Ascending aorta (tissue), 2 donors: ENCODE results near the gene TRIM9. TPM values are rescaled to one million over a fixed set of nuclear protein-coding genes. Genes with fewer than 3 reads are reported as not detected.

Experiments used
- DNase-seq, 2 donors: peaks; one replicate each; pipeline ENCODE4 v3.0.0-alpha.2; 2019; ENCODE audit warnings: low spot score in 2 of 2
- H3K27ac ChIP-seq, 2 donors: fragments of 200-600 bp; sonication (generic); one replicate each; pipeline ENCODE4 v1.5.1; 2016 to 2017; ENCODE audit warnings: mild to moderate bottlenecking in 1 of 2
- H3K27me3 ChIP-seq: fragments of 200-600 bp; sonication (generic); one replicate; pipeline ENCODE4 v1.5.1; 2017
- H3K36me3 ChIP-seq, 2 donors: fragments of 200-600 bp; sonication (generic); one replicate each; pipeline ENCODE4 v1.5.1; 2016
- H3K4me1 ChIP-seq, 2 donors: fragments of 200-600 bp; sonication (generic); one replicate each; pipeline ENCODE4 v1.5.1; 2016 to 2017; ENCODE audit warnings: mild to moderate bottlenecking in 1 of 2
- H3K4me3 ChIP-seq, 2 donors: fragments of 200-600 bp; sonication (generic); one replicate each; pipeline ENCODE4 v1.5.1; 2016 to 2017; ENCODE audit warnings: mild to moderate bottlenecking in 1 of 2
- H3K9me3 ChIP-seq, 2 donors: fragments of 200-600 bp; sonication (generic); one replicate each; pipeline ENCODE4 v1.5.1; 2016
- intact Hi-C: fragments of 100-400 bp; cut with DNase I; formaldehyde crosslinking; loops from one replicate; pipeline ENCODE4 v1.15.1; 2023
- total RNA-seq: library from RNA; depleted of rRNA; stranded (reverse); fragments of >200 nt; gene quantifications from one replicate; pipeline ENCODE4 v1.1.0, GENCODE V29; 2016
- TF ChIP-seq, protein P1 (sequence below), 3 experiments: fragments of 200-600 bp in 2 of 3; fragments of 450-650 bp in 1 of 3; sonication (generic) in 2 of 3; IDR thresholded peaks; one replicate each; pipeline ENCODE4 v1.5.1; 2016 to 2019; ENCODE audit warnings: antibody characterized with exemption in 3 of 3, mild to moderate bottlenecking in 1 of 3, moderate library complexity in 1 of 3

Gene TRIM9
- total RNA-seq, 1 donor from 2014 or later, result 4.2 TPM

DNA sequence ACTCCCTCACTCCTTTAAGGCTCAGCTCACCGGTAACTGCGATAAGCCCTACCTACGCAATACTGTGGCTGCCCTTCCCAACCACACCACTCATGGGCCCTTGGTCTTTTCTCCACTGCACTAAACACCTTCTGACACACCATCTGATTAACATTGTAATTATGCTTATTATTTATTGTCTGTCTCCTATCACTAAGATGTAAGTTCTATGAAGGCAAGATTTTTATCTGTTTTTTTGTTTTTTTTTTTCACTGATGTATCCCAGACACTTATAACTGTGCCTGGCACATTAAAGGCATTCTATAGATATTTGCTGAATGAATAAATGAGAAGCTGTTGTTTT, 116.4 kb downstream of the TRIM9 start:
- DNase-seq, result no peak
- no peaks in the 10 kb centered on the region for H3K4me1 ChIP-seq
- no peaks in the 10 kb centered on the region for H3K27me3 ChIP-seq
- H3K27ac ChIP-seq, result no peak overlapping the region
- intact Hi-C loops, result no loop called here
- TF ChIP-seq, protein P1, sequence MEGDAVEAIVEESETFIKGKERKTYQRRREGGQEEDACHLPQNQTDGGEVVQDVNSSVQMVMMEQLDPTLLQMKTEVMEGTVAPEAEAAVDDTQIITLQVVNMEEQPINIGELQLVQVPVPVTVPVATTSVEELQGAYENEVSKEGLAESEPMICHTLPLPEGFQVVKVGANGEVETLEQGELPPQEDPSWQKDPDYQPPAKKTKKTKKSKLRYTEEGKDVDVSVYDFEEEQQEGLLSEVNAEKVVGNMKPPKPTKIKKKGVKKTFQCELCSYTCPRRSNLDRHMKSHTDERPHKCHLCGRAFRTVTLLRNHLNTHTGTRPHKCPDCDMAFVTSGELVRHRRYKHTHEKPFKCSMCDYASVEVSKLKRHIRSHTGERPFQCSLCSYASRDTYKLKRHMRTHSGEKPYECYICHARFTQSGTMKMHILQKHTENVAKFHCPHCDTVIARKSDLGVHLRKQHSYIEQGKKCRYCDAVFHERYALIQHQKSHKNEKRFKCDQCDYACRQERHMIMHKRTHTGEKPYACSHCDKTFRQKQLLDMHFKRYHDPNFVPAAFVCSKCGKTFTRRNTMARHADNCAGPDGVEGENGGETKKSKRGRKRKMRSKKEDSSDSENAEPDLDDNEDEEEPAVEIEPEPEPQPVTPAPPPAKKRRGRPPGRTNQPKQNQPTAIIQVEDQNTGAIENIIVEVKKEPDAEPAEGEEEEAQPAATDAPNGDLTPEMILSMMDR (IDR thresholded peaks at IDR 0.05), result no peak
- no peaks in the 10 kb centered on the region for H3K9me3 ChIP-seq
- H3K4me3 ChIP-seq, result no peak overlapping the region
- no peaks in the 10 kb centered on the region for H3K36me3 ChIP-seq

DNA sequence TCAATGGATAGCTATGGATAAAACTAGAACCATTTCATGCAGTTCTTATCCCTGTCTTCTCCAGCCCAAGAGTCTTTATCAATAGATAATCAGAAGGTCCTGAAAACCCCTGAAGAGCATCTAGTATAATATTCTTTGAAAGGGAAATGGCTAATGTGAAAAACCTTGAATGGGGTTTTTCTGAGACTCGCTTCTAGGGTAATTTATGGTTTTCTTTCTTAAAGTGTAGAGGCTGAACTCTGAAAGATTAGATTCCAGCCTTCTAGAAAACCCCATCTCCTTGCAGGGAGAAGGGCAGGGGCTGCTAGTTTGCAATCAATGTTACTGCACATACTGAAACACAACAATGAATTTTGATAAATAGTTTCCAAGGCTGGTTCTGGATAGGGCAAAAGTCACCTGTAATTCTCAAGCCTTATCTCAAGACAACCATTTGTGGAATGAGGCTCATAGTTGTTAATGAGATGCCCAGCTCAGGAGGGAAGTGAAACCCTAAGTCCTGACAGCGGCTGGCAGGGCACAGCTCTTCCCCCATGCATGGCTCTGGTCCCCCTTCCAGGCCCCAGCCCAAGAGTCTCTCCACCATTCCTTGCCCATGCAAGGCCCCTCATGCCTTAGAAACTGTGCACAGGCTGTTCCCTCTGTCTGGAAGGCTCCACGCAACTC, 116.9 kb downstream of the TRIM9 start:
- Histone ChIP-seq H3K4me1 (no peaks in the 10 kb centered on the region), H3K9me3 (no peaks in the 10 kb centered on the region), H3K27ac (no peak overlapping the region), H3K4me3 (no peak overlapping the region), H3K36me3 (no peaks in the 10 kb centered on the region), H3K27me3 (no peaks in the 10 kb centered on the region)
- TF ChIP-seq, protein P1 (IDR thresholded peaks at IDR 0.05), result no peak
- no peak for DNase-seq
- intact Hi-C loops, result no loop called here

DNA sequence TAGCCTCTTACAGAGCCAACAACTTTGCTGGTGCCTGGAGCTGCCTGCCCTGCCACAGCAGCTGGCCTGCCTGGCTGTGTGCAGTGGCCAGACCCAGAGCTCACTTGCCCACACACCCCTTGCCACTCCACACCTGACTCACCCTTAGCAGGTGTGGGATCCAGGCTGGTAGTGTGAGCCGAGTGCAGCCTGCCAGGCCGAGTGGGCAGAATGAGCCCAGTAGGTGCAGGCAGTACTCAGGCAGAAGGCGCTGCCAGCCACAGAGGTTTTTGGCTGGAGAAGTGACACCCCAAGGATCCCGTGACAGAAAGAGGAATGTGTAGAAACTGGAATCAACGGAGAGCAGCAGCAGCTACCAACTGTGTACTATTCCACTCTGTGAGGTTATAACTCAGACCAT, 120.8 kb downstream of the TRIM9 start:
- H3K36me3 ChIP-seq, result no peaks in the 10 kb centered on the region
- no peaks in the 10 kb centered on the region for H3K27me3 ChIP-seq
- H3K27ac ChIP-seq, result no peak overlapping the region
- H3K4me1 ChIP-seq, result no peaks in the 10 kb centered on the region
- no peak for DNase-seq
- no peak overlapping the region for H3K4me3 ChIP-seq
- H3K9me3 ChIP-seq, result no peaks in the 10 kb centered on the region
- TF ChIP-seq, protein P1 (IDR thresholded peaks at IDR 0.05), result no peak
- intact Hi-C loops, result no loop called here

DNA sequence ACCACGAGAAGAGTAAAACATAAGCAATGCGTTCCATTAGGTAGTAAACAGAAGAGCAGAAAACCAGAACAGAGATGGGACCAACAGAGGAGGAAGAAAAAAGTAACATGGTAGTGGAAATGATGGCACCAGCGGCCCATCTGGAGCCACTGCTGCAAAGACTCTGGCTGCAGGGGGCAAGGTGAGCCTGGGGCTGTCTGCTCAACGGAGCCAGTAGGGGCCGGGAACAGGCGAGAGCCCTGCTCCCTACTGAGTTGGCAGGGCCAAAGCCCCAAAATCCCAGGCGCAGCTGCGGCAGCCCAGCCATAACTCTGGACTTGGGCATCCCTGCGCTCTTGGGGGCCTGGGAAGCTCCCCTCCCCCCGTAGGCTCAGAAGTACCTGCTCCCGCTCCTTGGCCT, 122.2 kb downstream of the TRIM9 start:
- intact Hi-C loops, result no loop called here
- TF ChIP-seq, protein P1 (IDR thresholded peaks at IDR 0.05), result no peak
- no peaks in the 10 kb centered on the region for H3K4me1 ChIP-seq
- no peaks in the 10 kb centered on the region for H3K36me3 ChIP-seq
- H3K4me3 ChIP-seq, result no peak overlapping the region
- no peaks in the 10 kb centered on the region for H3K9me3 ChIP-seq
- H3K27me3 ChIP-seq, result no peaks in the 10 kb centered on the region
- H3K27ac ChIP-seq, result no peak overlapping the region
- DNase-seq, result no peak

DNA sequence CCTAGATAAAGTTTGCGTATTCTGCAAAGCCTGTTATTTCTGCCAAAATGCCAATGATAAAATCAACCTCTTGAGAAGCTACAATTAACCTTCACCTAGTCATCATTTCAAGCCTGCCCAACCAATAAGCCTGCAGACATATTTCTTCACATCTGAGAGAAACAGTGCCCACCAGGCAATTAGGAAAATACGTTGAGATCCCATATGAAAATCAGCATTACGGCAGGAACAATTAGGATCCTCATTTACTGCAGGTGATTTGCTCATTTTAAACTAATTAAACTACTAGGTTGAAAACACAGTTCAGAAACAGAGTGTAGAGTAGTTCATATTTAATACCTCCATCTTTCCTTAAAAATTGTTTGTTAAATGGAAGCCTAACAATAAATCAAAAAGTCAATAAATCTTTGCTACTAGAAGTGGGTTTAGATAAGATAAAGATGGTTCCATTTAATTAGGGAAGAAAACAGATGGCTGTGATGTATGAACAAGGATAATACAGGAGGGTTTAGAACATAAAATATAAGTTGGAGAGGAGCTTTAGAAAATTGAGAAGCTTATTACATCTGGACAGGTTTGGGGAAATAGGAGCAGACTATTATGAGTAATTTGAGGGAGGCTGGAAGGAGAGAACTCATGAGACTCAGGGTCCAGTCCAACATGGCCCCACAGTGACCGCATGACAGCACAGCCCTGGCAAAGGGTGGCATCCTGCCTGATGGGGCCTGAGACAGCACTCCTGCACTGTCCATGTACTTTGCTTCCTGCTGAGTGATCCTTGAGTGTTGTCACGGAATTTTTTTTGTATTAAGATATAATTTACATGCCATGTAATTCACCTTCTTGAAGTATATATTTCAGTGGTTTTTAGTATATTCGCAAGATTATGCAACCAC, 123.8 kb downstream of the TRIM9 start:
- H3K27me3 ChIP-seq, result no peaks in the 10 kb centered on the region
- H3K9me3 ChIP-seq, result no peaks in the 10 kb centered on the region
- no peak for DNase-seq
- no peaks in the 10 kb centered on the region for H3K4me1 ChIP-seq
- TF ChIP-seq, protein P1 (IDR thresholded peaks at IDR 0.05), result no peak
- no peak overlapping the region for H3K4me3 ChIP-seq
- no peaks in the 10 kb centered on the region for H3K36me3 ChIP-seq
- intact Hi-C loops, result no loop called here
- H3K27ac ChIP-seq, result no peak overlapping the region
